Measurements from ENCODE around the gene RGS5.
"Not testable (repeated sequence)": the region's sequence is repeated elsewhere in the genome, so short reads cannot be mapped to it uniquely, and the experiment has no call there.

The RGS5 gene

GRCh38 chr1:163202833-163203451 lies at the start of gene RGS5:
RGS5 (minus strand) TSS chr1:163202916; CDS start chr1:163202835, 81 bp downstream.
- DNase-seq (ENCODE audit: low read depth, low spot score): no peak

- no peak for DNase-seq (ENCODE audit: low read depth, low spot score)
Measured at GRCh38 chr1:163250382-163250974, 47.8 kb upstream of the RGS5 start.

- DNase-seq (ENCODE audit: low read depth, low spot score): no peak
Measured at GRCh38 chr1:163248064-163248463, 45.3 kb upstream of the RGS5 start.

GRCh38 chr1:163244648-163245047 lies 41.9 kb upstream of the RGS5 start:
- not testable (repeated sequence) for DNase-seq (ENCODE audit: low read depth, low spot score)

- DNase-seq (ENCODE audit: low read depth, low spot score): no peak
Measured at GRCh38 chr1:163241746-163242145, 39.0 kb upstream of the RGS5 start.

GRCh38 chr1:163240705-163241104 lies 38.0 kb upstream of the RGS5 start:
- DNase-seq (ENCODE audit: low read depth, low spot score): no peak

GRCh38 chr1:163233643-163234042 lies 30.9 kb upstream of the RGS5 start:
- DNase-seq (ENCODE audit: low read depth, low spot score): not testable (repeated sequence)

- DNase-seq (ENCODE audit: low read depth, low spot score): no peak
Measured at GRCh38 chr1:163231385-163231784, 28.7 kb upstream of the RGS5 start.

GRCh38 chr1:163230827-163231226 lies 28.1 kb upstream of the RGS5 start:
- DNase-seq (ENCODE audit: low read depth, low spot score): no peak

GRCh38 chr1:163228271-163228670 lies 25.6 kb upstream of the RGS5 start:
- not testable (repeated sequence) for DNase-seq (ENCODE audit: low read depth, low spot score)

- DNase-seq (ENCODE audit: low read depth, low spot score): no peak
Measured at GRCh38 chr1:163227126-163227525, 24.4 kb upstream of the RGS5 start.

- no peak for DNase-seq (ENCODE audit: low read depth, low spot score)
Measured at GRCh38 chr1:163213626-163214025, 10.9 kb upstream of the RGS5 start.

GRCh38 chr1:163211667-163212066 lies 9.0 kb upstream of the RGS5 start:
- no peak for DNase-seq (ENCODE audit: low read depth, low spot score)

GRCh38 chr1:163205513-163205912 lies 2.8 kb upstream of the RGS5 start:
- DNase-seq (ENCODE audit: low read depth, low spot score): no peak

GRCh38 chr1:163203561-163203960 lies 845 bp upstream of the RGS5 start:
- no peak for DNase-seq (ENCODE audit: low read depth, low spot score)

GRCh38 chr1:163201906-163202305 lies 810 bp downstream of the RGS5 start:
- no peak for DNase-seq (ENCODE audit: low read depth, low spot score)

- DNase-seq (ENCODE audit: low read depth, low spot score): no peak
Measured at GRCh38 chr1:163197022-163197421, 5.7 kb downstream of the RGS5 start.

GRCh38 chr1:163196449-163196787 lies 6.3 kb downstream of the RGS5 start:
- no peak for DNase-seq (ENCODE audit: low read depth, low spot score)

GRCh38 chr1:163195728-163196448 lies 6.8 kb downstream of the RGS5 start:
- no peak for DNase-seq (ENCODE audit: low read depth, low spot score)

- DNase-seq (ENCODE audit: low read depth, low spot score): no peak
Measured at GRCh38 chr1:163191301-163191700, 11.4 kb downstream of the RGS5 start.

GRCh38 chr1:163188947-163189346 lies 13.8 kb downstream of the RGS5 start:
- DNase-seq (ENCODE audit: low read depth, low spot score): no peak

- no peak for DNase-seq (ENCODE audit: low read depth, low spot score)
Measured at GRCh38 chr1:163187849-163188248, 14.9 kb downstream of the RGS5 start.

GRCh38 chr1:163186862-163187261 lies 15.9 kb downstream of the RGS5 start:
- DNase-seq (ENCODE audit: low read depth, low spot score): no peak
